Ramos (cell line): ENCODE data around the gene AKAP12.

Experiments used
- in situ Hi-C: fragments of 300-500 bp; cut with MboI; formaldehyde crosslinking; loops from one replicate; pipeline ENCODE4 v1.14.3; 2022; ENCODE audit warnings: low sequenced_read_pairs; ENCODE audit not compliant: unreplicated experiment

Gene AKAP12

DNA sequence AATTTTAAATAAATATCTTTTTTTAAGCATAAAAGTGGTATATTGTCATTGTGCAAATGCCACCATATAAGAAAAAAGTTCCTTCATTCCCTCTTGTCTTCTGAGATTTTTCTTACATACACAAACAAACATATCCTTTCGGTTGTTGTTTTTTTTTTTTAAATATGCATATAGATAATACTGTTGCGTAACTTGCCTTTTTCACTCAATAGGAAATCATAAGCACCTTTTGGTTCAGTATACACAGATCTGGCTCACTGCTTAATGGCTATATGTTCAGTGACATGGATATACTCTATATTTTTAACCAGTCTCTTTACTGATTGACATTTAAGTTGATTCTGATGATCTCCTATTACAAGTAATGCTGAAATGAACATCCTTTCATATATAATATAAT lies 40.1 kb downstream of the AKAP12 start:
- in situ Hi-C loops: no loop called here

DNA sequence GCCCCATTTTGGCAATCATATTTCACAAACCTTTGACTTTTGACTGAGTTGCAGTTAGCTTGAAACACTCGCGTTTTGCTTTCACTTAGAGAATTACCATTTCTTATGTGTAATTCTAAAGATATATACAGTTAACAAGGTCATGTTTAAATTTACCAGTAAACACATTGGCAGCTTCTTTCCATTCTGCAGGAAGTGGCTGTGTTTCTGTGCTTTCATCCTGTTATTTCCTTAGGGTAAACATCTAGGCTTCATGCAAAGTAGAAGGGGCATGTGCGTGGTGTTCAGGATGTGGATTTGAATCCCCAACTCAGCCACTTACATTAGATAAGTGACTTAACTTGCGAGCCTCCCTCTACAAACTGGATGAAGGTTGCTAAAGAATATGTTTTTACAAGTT lies 41.1 kb downstream of the AKAP12 start:
- in situ Hi-C loops: no loop called here

DNA sequence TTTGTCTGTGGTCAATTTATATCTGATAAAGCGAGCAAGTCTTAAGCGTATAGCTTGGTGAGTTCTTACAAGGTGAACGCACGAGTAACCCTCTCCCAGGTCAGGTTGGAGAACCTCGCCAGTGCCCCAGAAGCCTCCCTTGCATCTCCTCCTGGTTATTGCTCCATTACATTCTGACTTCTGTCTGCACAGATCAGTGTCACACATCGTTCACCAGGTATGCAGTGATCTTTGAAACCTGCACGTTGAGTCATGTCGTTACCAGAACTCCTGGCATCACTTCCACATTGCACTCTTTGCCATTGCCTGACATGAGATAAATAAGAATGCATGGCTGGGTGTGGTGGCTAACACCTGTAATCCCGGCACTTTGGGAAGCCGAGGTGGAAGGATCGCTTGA lies 44.2 kb downstream of the AKAP12 start:
- in situ Hi-C loops: no loop called here

DNA sequence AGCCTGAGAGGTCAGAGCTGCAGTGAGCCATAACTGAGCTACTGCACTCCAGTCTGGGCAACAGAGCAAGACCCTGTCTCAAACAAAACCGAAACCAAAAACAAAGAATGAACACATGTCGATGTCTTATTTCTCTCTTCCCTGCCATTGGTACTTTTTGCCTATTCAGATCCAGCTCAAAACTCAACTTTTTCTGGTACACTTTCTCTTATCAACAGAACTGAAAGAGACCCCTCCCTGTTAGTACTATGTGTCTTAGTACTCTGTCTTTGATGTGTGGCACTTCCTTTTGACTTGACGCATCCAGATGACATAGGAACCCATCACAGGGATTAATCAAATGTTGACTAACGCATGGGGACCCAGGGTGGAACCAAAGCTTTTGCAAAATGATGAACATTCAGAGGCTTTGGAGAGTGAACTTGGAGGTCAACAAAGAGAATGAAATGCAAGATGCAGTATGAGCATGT lies 44.8 kb downstream of the AKAP12 start:
- in situ Hi-C loops: no loop called here

DNA sequence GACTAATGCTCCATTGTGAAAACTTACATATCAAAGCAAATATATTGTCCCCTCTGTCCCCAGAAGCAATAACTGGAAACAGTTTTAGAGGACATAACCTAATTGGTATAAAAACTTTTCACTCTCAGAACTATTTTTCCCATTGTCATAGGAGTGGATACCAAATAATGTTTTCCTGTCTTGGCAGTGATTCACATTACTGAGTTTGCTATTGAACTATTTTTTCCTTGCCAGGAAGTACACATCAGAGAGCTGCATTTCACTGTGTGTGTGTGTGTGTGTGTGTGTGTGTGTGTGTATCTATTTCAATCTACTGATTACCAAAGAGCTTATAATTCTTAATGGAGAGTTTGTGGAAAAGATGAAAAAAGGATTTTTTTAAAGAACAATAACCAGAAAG lies 45.4 kb downstream of the AKAP12 start:
- in situ Hi-C loops: no loop called here

DNA sequence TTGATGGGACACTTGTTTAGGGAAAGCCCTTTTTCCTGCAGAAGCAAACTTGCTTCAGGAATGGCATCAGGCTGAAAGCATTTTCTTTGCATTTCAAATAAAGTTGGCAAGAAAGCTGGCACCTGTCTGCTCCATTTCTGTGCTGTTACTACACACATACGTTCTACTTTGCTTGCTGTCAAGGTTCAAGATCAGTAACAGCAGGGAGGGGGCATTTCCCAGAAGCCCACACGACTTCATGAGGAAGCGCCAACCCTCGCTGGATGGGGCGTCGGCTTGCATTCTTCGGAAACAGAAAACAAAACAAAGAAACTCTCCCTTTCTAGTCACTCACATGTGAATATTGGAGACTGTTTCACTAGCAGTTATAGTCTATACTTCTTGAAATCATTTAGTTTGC lies 46.4 kb downstream of the AKAP12 start:
- in situ Hi-C loops: no loop called here

DNA sequence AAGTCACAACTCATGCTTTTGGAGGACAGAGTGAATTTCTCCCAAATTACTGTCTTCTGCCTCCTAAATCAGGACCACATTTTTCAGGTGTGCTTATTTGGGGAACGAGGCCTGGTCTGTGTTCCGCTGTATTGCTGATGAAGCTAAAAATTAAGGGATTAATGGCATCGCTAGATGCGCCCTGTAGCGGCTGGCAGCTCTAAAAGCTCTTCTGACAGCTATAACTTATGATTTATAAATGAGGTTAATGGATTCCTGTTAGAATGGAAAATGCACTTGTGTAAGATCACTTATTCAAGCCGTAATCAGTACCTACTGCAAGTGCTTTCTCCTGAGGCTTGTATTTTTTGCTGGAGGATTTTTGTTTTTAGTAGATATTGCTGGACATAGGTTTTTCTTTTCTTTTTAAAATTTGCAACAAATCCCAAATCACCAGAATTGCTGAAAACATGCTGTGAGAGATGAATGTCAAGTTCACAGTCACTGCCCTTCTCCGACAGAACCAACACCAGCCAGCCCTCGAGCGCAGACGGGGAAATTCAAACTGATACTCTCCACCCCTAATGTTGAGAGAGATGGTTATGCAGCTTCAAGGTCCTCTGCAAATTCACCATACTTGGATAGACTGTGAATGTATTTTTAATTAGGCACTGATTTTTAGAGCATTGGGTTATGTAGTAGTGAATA lies 49.1 kb downstream of the AKAP12 start:
- in situ Hi-C loops: no loop called here

DNA sequence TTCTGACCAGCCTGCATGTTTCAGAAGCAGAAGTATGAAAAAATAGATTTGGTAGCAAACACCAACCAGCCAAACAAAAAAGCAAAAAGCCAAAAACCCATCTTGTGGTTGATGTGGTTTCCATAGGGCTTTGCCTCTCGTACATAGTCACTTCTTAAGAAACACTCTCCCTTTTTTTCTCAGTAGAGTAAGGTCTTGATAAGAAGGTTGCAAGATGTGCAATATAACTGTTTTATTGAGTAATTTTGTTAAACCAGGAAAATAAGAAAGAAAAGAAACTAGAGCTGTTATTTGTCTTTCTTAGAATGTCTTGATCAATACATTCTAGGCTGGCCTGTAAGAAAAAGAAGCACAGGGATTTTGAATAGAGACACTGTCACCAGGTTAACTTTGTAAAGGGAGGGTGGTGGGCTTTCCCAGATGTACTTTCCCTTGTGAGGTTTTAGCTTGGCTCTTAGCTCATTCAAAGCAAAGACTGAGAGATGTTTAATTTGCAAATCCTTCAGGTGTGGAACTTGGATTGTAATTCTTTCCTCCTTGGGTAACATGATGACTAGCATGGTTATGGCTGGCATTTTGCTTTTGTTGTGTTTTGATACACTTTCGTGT lies 49.7 kb downstream of the AKAP12 start:
- in situ Hi-C loops: no loop called here

DNA sequence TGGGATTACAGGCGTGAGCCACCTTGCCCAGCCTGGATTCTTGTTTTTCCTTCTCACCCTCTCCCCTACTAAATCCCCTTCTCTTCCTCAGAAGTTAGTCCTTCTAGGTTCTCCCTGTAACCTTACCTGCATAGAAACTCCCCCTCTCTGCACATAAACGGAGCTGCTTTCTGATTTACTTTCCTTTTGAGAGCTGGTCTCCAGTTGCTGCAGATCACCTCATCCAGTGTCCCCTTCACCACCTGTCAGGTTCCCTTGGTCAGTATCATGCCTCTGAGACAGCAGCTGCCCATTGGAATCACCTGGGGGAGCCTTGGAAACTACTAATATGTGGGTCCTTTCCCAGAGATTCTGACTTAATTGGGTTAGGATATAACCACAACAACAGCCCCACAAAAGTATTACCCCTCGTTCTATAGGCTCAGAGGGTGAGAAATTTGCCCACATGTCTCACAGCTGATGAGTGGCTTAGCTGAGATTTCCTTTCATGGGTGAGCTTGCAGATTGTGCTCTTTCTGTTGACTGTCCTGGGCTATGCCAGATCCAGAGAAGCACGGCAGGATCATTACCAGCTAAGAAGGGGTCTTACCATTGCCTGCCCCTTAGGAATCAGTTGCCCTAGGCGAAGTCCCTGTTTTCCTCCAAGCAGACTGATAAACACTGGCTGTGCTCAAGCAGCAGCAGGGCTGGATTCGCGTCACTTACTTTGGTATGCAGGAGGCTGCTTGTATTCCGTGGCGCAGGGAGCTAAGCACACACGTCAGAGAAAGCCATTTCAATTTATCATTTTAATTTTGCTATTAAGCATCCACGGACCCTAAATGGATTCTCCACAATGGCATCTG lies 51.3 kb downstream of the AKAP12 start:
- in situ Hi-C loops: no loop called here

DNA sequence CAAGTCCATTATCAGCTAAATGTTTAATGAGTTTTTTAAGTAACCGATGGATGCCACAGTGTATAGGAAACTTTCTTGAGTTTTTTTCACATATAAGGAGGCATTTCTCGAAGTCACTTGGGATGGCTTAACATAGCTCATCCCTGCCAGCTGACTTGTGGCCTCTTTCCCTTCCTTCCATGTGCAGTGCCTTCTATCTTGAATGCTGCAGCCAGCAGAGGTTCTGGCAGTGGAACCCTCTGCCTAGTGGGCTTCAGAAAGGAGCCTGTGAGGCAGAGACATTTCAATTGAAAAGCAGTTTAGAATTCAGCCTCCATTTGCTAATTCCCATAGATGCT lies 51.9 kb downstream of the AKAP12 start:
- in situ Hi-C loops: no loop called here

DNA sequence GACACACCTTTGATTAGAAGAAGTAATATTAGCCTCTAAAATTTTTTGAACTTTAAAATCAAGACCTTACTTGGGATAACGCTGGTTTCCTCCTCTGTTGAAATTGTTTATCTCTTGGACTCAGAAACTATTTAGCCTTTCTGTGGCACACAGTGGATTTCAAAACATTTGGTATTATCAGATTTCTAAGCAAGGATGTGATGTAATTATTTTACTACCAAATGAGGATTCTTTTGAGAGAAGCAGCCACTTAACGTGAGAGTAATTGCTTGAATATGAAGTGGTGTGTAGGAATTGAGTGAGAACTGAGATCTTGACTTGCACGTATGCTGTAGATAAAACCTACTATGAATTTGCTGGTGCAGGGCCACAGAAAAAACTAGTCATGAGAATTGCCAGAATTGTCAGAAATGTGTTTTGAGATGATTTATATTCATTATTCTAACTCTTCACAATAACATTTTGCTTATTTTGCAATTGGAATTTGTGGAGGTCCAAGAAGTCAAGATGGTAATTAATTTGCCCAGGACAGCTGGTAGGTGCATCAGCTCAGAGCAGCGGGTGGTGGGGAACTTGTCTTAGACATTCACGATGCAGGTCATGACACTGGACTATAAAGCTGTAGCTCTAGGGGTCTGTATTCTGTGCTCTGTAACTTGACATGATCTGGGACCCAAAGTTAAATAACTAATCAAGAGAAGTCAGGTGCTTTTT lies 53.4 kb downstream of the AKAP12 start:
- in situ Hi-C loops: no loop called here

DNA sequence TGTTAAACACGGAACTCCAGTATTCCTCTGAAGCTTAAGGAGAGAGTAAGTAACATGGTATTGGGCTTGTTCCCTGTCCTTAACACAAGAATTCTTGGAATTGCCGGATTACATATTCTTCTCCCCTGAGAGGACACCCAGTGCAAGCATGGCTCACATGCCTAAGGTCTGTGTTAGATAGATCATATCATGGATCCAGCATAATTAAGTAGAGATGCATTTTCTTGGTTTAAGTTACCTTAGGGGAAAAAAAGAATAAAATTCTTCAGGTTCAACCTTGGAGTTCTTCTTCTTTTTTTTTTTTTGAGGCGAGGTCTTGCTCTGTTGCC lies 53.9 kb downstream of the AKAP12 start:
- in situ Hi-C loops: no loop called here

DNA sequence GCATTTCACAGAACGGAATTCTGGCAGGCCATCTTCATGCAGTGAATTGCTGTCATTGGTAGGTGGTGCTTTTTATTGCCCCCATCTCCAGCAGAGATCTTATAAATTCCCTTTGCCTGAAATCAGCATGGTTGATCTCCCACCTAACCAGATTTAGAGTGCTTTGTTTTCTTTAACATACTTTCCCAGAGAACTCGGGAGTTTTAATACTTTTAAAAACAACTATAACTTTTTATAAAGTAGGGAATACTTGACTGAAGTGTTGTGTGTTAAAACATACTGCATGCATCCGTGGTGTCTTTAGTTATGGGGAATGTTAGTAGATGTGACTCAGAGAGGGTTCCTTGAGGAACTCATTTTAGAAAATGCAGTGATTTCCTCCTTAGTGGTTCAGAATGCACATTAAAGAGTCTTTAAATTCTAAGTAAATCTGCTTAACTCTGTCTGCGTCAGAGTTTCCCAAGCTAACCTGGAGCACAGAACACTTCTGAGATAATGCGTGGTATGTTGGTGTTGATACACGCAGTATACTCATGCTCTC lies 54.9 kb downstream of the AKAP12 start:
- in situ Hi-C loops: no loop called here

DNA sequence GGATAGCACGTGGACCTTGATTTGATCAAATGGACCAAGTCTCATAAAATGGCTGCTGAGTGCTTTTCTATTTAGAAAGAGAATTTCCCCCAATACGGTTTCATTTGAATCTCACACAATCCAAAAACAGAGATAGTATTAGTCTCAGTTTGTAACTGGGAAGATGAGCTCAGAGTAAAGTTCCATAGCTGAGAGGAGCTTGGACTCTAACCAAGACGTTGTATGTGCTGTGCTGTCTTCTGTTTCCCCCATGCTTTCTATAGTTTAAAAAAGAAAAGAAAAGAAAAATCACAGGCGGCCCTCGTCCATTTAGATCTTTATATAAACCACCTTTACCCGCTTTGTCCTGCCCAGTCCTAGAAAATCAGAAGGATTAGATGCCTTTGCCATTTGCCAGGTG lies 58.1 kb downstream of the AKAP12 start:
- in situ Hi-C loops: no loop called here

DNA sequence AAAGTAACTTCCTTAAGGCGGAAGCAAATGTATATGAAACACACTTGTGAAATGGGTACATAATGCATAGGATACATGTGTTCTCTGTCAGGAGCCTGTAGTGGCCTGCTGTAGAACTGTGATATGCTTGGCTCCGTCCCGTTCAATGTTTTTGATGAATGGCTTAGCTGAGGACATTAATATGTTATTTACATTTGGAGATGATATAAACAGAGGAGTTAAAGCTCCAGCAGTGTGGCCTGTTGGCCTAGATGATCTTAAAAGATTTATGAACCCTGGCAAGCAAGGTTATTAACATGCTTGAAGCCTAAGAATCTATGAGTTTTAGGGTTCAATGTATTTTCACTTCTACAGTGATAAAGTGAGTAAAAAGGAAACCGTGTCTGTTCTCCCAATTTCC lies 59.2 kb downstream of the AKAP12 start:
- in situ Hi-C loops: no loop called here

DNA sequence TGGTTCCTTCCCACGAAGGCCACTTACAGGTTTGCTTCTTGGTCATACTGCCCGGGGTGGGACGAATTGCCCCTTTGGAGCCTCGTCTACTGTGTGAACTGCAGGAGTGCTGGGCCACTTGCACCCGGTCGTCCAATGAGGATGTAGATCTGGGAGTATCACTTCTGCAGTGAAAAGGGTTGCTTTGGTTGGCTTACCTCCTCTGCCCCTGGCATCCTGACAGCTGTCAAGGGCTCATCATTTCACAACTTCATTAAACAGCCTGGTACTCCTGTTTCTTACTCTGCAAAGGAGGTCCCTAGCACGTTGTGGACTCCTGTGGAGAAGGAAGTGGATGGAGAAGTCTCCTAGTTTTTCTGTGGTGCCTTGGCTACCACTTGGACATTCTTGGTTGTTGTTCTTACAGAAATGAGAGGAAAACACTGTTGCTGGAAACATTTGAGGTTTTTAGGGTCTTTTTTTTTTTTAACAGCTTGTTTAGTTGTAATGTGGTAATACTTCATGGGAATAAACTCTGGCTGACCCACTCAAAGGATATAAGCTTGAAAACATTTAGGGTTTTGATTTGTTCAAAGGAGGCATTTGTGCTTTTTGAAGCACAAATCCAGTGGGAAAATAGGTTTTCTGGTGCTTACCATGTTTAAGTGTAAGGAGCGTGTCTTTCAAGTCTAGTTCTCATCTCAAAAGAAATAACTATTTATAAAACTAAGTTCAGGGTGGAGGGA lies 60.7 kb downstream of the AKAP12 start:
- in situ Hi-C loops: no loop called here

DNA sequence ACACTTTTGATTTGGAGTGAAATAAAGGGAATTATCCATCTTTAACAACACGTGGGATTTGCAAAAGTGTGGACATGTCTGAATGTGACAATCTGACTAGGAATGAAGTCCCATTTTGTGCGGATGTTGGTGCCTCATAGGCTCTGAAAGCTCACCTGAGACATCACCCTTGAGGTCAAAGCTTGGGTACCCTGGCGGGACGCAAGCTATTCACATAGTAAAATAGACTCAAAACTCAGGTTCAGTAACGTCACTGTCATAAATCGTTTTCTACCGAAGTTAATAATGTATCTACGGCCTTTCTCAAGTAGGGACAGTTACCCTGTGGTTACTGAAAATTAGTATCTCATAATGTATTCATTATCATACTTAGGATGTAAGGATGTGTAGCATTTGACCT lies 61.8 kb downstream of the AKAP12 start:
- in situ Hi-C loops: no loop called here

DNA sequence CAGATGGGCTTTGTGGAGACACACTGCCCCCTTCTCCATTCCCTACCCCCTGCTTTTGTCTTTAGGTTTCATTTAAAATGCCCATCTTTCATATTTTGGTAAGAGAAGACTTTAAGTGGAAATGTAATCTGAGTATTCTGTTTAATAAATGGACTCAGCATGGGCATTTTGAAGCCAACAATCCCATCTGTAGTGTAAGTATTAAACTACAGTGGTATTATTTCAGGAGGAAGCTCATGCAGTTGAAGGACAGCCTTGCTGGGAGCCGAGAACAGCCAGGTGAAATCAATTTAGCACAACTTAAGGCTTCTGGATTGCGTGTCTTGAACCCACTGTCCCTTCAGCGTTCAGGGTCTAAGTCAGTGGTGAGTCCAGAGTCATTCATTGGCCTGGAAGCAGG lies 63.5 kb downstream of the AKAP12 start:
- in situ Hi-C loops: no loop called here

DNA sequence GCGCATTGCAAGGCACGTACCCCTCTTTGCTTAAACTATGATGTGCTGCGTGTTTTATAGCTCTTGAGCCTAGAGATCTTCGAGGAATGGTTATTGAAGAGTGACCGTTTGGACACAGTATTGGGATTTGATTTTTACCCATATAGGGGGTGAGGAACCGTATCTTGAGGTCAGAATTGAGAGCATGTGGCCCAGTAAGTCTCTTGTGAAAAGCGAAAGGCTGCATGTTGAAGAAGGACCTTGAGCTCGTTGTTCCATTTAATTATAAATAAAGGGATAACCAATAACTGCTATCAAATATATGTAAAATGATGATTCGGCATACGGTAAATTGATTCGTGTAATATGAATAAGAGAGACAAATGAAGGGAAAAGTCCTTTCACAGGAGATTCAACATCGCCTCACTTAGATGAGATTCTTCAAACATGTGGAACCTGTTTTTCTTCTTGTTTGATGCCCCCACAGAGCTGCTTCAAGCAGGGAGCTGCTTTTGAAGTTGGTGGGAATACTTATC lies 66.6 kb downstream of the AKAP12 start:
- in situ Hi-C loops: no loop called here

DNA sequence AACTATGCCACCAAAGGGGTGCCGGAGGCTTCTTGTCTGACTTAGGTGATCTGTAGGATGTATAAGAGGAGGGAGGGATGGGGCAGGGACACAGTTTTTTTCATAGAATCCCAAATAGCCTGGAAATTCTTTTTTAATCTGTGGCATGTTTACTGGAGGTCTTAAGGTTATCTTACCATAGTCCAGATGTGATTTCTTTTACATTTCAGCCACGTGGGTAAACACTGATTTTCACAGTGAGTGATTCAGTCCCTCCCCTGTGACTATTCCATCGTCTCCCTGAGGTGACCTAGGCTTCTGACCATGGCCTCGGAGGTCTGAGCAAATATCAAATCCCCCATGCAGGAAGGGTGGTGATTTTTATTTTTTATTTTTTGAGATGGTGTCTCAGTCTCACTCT lies 67.7 kb downstream of the AKAP12 start:
- in situ Hi-C loops: no loop called here
